HG03159 (cell line): ENCODE results near the gene SIX1.

ENCODE experiments used
- ATAC-seq: cut with Tn5 transposase; IDR thresholded peaks from one replicate; pipeline ENCODE4 v1.9.1; 2021; ENCODE audit warnings: mild to moderate bottlenecking, moderate library complexity; ENCODE audit not compliant: unreplicated experiment

The SIX1 gene

DNA sequence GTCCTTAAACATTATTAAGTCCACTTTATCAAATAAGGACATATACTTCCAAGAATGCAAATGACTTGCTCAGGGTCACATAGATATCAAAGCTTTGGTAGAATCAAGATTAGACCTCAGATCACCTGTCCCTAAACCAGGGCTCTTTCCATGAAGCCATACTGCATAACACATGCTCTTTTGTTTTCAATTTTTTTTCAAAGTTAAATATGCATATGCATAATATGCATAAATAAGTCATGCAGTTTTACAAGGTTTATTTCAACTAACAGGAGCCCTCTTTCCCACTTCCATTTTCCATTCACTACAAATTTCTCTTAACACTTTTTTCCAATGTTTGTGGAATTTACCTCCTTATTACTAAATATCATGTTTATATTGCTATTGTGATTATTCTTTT is 53.1 kb downstream of the SIX1 start:
- ATAC-seq, result no peak

GRCh38 chr14:60594062-60594461 is 55.2 kb downstream of the SIX1 start:
- no peak for ATAC-seq
